Stimulated activated CD8-positive, alpha-beta memory T cell treated with anti-CD3 and anti-CD28 coated beads, Interleukin-15, amount 100 ng/mL, for 4 hours (primary cell): Measurements from ENCODE around the gene SLC25A40.
"Not testable (repeated sequence)": the region's sequence is repeated elsewhere in the genome, so short reads cannot be mapped to it uniquely, and the experiment has no call there.

Source experiments
- DNase-seq, 2 donors: peaks; one replicate each; pipeline ENCODE4 v3.0.0-alpha.2; 2020; ENCODE audit warnings: low read depth in 2 of 2

Gene SLC25A40

GRCh38 chr7:87870471-87870870, 5.7 kb downstream of the SLC25A40 start:
- no peak for DNase-seq

- DNase-seq = not testable (repeated sequence)
These were observed 9.6 kb downstream of the SLC25A40 start for GRCh38 chr7:87866533-87866932.

GRCh38 chr7:87866089-87866488, 10.1 kb downstream of the SLC25A40 start:
- no peak for DNase-seq

GRCh38 chr7:87858417-87859100, 17.6 kb downstream of the SLC25A40 start:
- DNase-seq = no peak

GRCh38 chr7:87853237-87853864, 22.8 kb downstream of the SLC25A40 start:
- no peak for DNase-seq

GRCh38 chr7:87852306-87852705, 23.9 kb downstream of the SLC25A40 start:
- DNase-seq = no peak

GRCh38 chr7:87850836-87851593, 25.1 kb downstream of the SLC25A40 start:
- DNase-seq = no peak

- no peak for DNase-seq
These were observed 38.6 kb downstream of the SLC25A40 start for GRCh38 chr7:87837597-87837996.

- DNase-seq = no peak
These were observed 43.0 kb downstream of the SLC25A40 start for GRCh38 chr7:87833130-87833529.

GRCh38 chr7:87831097-87831496, 45.1 kb downstream of the SLC25A40 start:
- no peak for DNase-seq

GRCh38 chr7:87828383-87828782, 47.8 kb downstream of the SLC25A40 start:
- DNase-seq = not testable (repeated sequence)

- DNase-seq = not testable (repeated sequence)
These were observed 50.8 kb downstream of the SLC25A40 start for GRCh38 chr7:87825369-87825768.

GRCh38 chr7:87822056-87822455, 54.1 kb downstream of the SLC25A40 start:
- DNase-seq = not testable (repeated sequence)

GRCh38 chr7:87818336-87818735, 57.8 kb downstream of the SLC25A40 start:
- DNase-seq = no peak

- DNase-seq = no peak
These were observed 59.8 kb downstream of the SLC25A40 start for GRCh38 chr7:87816389-87816788.

- no peak for DNase-seq
These were observed 65.4 kb downstream of the SLC25A40 start for GRCh38 chr7:87810726-87811125.

- DNase-seq = no peak
These were observed 66.0 kb downstream of the SLC25A40 start for GRCh38 chr7:87810130-87810529.

- no peak for DNase-seq
These were observed 70.0 kb downstream of the SLC25A40 start for GRCh38 chr7:87806150-87806549.

- DNase-seq = no peak
These were observed 78.3 kb downstream of the SLC25A40 start for GRCh38 chr7:87797798-87798403.

- DNase-seq = no peak
These were observed 78.8 kb downstream of the SLC25A40 start for GRCh38 chr7:87797395-87797794.

GRCh38 chr7:87785368-87785995, 90.7 kb downstream of the SLC25A40 start:
- no peak for DNase-seq

GRCh38 chr7:87784424-87784823, 91.7 kb downstream of the SLC25A40 start:
- no peak for DNase-seq
